IMR-90 (cell line): ENCODE results near the gene PI4KA. TPM values are rescaled to one million over a fixed set of nuclear protein-coding genes. Genes with fewer than 3 reads are reported as not detected.
"Not testable (repeated sequence)": the region's sequence is repeated elsewhere in the genome, so short reads cannot be mapped to it uniquely, and the experiment has no call there.

Experiments
- ATAC-seq: fragments of 200-7000 bp; cut with Tn5 transposase; 2 replicates; pipeline ENCODE4 v1.9.1; 2020; ENCODE audit warnings: low read depth, mild to moderate bottlenecking, moderate library complexity
- BruUV-seq: library from RNA; stranded (reverse); fragments of 400-500 nt; replicated peaks from 2 replicates; lab custom pipeline; 2021; lab: Mats Ljungman, UMichigan
- CTCF ChIA-PET: fragments of 300-600 bp; formaldehyde crosslinking; extraction: SDS; loops from one replicate; lab custom pipeline; 2021; ENCODE audit warnings: antibody characterized with exemption; lab: Yijun Ruan, JAX
- POLR2A ChIA-PET: fragments of 300-600 bp; sonication (Branson Sonifier 250); formaldehyde crosslinking; loops from one replicate; lab custom pipeline; 2022; ENCODE audit warnings: antibody characterized with exemption; ENCODE audit not compliant: unreplicated experiment; lab: Charles Lee
- DNase-seq: peaks from one replicate; pipeline ENCODE4 v3.0.0; 2013
- H2AFZ ChIP-seq: replicated peaks from 2 replicates; pipeline ENCODE3; 2013; ENCODE audit warnings: low read length, mild to moderate bottlenecking; ENCODE audit not compliant: poor library complexity
- H2AK5ac ChIP-seq: 2 replicates; pipeline ENCODE4 v1.6.1; 2013; ENCODE audit warnings: low read depth, low read length, inconsistent platforms
- H2AK9ac ChIP-seq: replicated peaks from 2 replicates; pipeline ENCODE3; 2013; ENCODE audit warnings: mild to moderate bottlenecking, low read depth, low read length, moderate library complexity; ENCODE audit not compliant: poor library complexity
- H2BK120ac ChIP-seq: 2 replicates; pipeline ENCODE4 v1.6.1; 2013; ENCODE audit warnings: low read depth, low read length, inconsistent platforms
- H2BK15ac ChIP-seq: 3 replicates; pipeline ENCODE4 v1.6.1; 2013; ENCODE audit warnings: low read depth, low read length, inconsistent platforms
- H2BK20ac ChIP-seq: 2 replicates; pipeline ENCODE4 v1.6.1; 2013; ENCODE audit warnings: low read depth, mild to moderate bottlenecking, inconsistent platforms, low read length, moderate library complexity
- H2BK5ac ChIP-seq: 2 replicates; pipeline ENCODE4 v1.6.1; 2013; ENCODE audit warnings: mild to moderate bottlenecking, low read depth, low read length, inconsistent platforms; ENCODE audit not compliant: poor library complexity, severe bottlenecking
- H3K14ac ChIP-seq: replicated peaks from 2 replicates; pipeline ENCODE4 v1.6.1; 2013; ENCODE audit warnings: low read depth, low read length, inconsistent platforms
- H3K18ac ChIP-seq: 2 replicates; pipeline ENCODE4 v1.6.1; 2013; ENCODE audit warnings: low read depth, low read length, control low read depth
- H3K23ac ChIP-seq: 2 replicates; pipeline ENCODE4 v1.6.1; 2013; ENCODE audit warnings: low read depth, low read length, inconsistent platforms
- H3K27ac ChIP-seq: 2 replicates; pipeline ENCODE4 v1.5.1; 2013; ENCODE audit warnings: mild to moderate bottlenecking, control low read depth, low read length; ENCODE audit not compliant: insufficient read depth
- H3K27me3 ChIP-seq: 2 replicates; pipeline ENCODE4 v1.6.1; 2013; ENCODE audit warnings: low read length; ENCODE audit not compliant: control insufficient read depth, insufficient read depth
- H3K36me3 ChIP-seq: 2 replicates; pipeline ENCODE4 v1.6.1; 2013; ENCODE audit warnings: low read length, mixed read lengths; ENCODE audit not compliant: control insufficient read depth, insufficient read depth
- H3K4ac ChIP-seq: 2 replicates; pipeline ENCODE4 v1.6.1; 2013; ENCODE audit warnings: low read depth, low read length, inconsistent platforms
- H3K4me1 ChIP-seq: 2 replicates; pipeline ENCODE4 v1.6.1; 2013; ENCODE audit warnings: low read length, mixed read lengths; ENCODE audit not compliant: control insufficient read depth, insufficient read depth
- H3K4me2 ChIP-seq: 2 replicates; pipeline ENCODE4 v1.6.1; 2013; ENCODE audit warnings: low read depth, mild to moderate bottlenecking, control low read depth, low read length, moderate library complexity
- H3K4me3 ChIP-seq: 2 replicates; pipeline ENCODE4 v1.5.1; 2013; ENCODE audit warnings: low read depth, mild to moderate bottlenecking, control low read depth, low read length, moderate library complexity; ENCODE audit not compliant: insufficient read depth
- H3K56ac ChIP-seq: 2 replicates; pipeline ENCODE4 v1.6.1; 2013; ENCODE audit warnings: low read length, inconsistent platforms; ENCODE audit not compliant: insufficient read depth; ENCODE audit errors: extremely low read depth
- H3K79me1 ChIP-seq, 2 experiments: 2 replicates each; pipeline ENCODE4 v1.6.1; 2013; ENCODE audit warnings: low read length in 2 of 2, inconsistent platforms in 1 of 2, low read depth in 1 of 2
- H3K9ac ChIP-seq: 2 replicates; pipeline ENCODE4 v1.6.1; 2013; ENCODE audit warnings: low read depth, low read length, control low read depth
- H3K9me1 ChIP-seq: 2 replicates; pipeline ENCODE4 v1.6.1; 2013; ENCODE audit warnings: low read length, inconsistent platforms; ENCODE audit not compliant: insufficient read depth
- H3K9me3 ChIP-seq: 2 replicates; pipeline ENCODE4 v1.6.1; 2013; ENCODE audit warnings: low read length; ENCODE audit not compliant: control insufficient read depth, insufficient read depth
- H4K20me1 ChIP-seq: 2 replicates; pipeline ENCODE4 v1.6.1; 2013; ENCODE audit warnings: low read length, inconsistent platforms; ENCODE audit not compliant: insufficient read depth
- H4K5ac ChIP-seq: 2 replicates; pipeline ENCODE4 v1.6.1; 2013; ENCODE audit warnings: mild to moderate bottlenecking, low read depth, low read length, control low read depth
- H4K8ac ChIP-seq, 2 experiments: 2 replicates each; pipeline ENCODE4 v1.6.1; 2013; ENCODE audit warnings: low read depth in 2 of 2, low read length in 2 of 2, control low read depth in 1 of 2, inconsistent platforms in 1 of 2
- H4K91ac ChIP-seq: 2 replicates; pipeline ENCODE4 v1.6.1; 2013; ENCODE audit warnings: low read depth, low read length, inconsistent platforms; ENCODE audit not compliant: insufficient read depth
- BHLHE40 ChIP-seq: fragments of 150-350 bp; IDR thresholded peaks from 2 replicates; pipeline ENCODE4 v1.6.1; 2016; ENCODE audit warnings: mild to moderate bottlenecking, low read depth, low read length
- CTCF ChIP-seq: conservative IDR thresholded peaks from 2 replicates; pipeline ENCODE4 v1.5.1; 2012; ENCODE audit warnings: mild to moderate bottlenecking, low read depth, low read length, improper control_type of control experiment
- MAZ ChIP-seq: IDR thresholded peaks from 2 replicates; pipeline ENCODE4 v1.6.1; 2012; ENCODE audit warnings: low read depth, mild to moderate bottlenecking, low read length, improper control_type of control experiment, moderate library complexity, borderline replicate concordance
- WGBS, 2 experiments: methylation state at CpG; one replicate each; pipeline versions ENCODE4 v1.1.5 to v1.1.7; 2013; ENCODE audit warnings: missing lambda C conversion rate in 2 of 2; ENCODE audit not compliant: insufficient read length in 1 of 2; ENCODE audit errors: extremely low coverage in 2 of 2; 5-methylcytosine and 5-hydroxymethylcytosine counted together
- dilution Hi-C: fragments of 300-500 bp; cut with HindIII; formaldehyde crosslinking; loops from one replicate; pipeline ENCODE4 v1.14.3; 2018; ENCODE audit warnings: low sequenced_read_pairs; ENCODE audit not compliant: unreplicated experiment
- in situ Hi-C: fragments of 300-500 bp; cut with MboI; formaldehyde crosslinking; loops from 3 replicates; pipeline ENCODE4 v1.14.3; 2019; ENCODE audit warnings: low sequenced_read_pairs, inconsistent platforms, mixed read lengths
- intact Hi-C: fragments of 100-400 bp; cut with micrococcal nuclease; formaldehyde crosslinking; loops from 2 replicates; pipeline ENCODE4 v1.10.0; 2022
- polyA plus RNA-seq, 3 experiments: library from polyadenylated mRNA; depleted of rRNA; stranded (reverse); fragments of >200 nt; gene quantifications; 2 replicates each; pipeline ENCODE4 v1.2.3, GENCODE V29; 2012; ENCODE audit warnings: low replicate concordance in 1 of 3
- total RNA-seq: library from RNA; depleted of rRNA; stranded (reverse); fragments of >200 nt; gene quantifications from 2 replicates; pipeline ENCODE4 v1.2.3, GENCODE V29; 2012

PI4KA gene
- total and polyA plus RNA-seq, 2 of the 4 experiments (the other 2 are of a cell fraction), result 16.8 to 35.5 TPM

- H3K4ac ChIP-seq, result no peak overlapping the region
- CTCF ChIA-PET, result interaction anchor here (1.4 kb wide), 1 partner anchor 13 kb away, joined by 3 read pairs; no protein-coding TSS in a partner anchor
- 0 out of 4 replicates have a peak, but pooled peaks cover 0 to 2% of the 10 kb centered on the region in 2 experiments for H3K79me1 ChIP-seq
- TF ChIP-seq CTCF (no peak), MAZ (no peak), BHLHE40 (no peak)
- in situ Hi-C loops (no loop called here), intact Hi-C loops (no loop called here), dilution Hi-C loops (no loop called here)
- no TSS peak for BruUV-seq
- ATAC-seq, result no peak
- no peak overlapping the region for H4K5ac ChIP-seq
- no peak overlapping the region for H2BK5ac ChIP-seq
- H3K27me3 ChIP-seq, result no peaks in the 10 kb centered on the region
- 0 out of 2 replicates have a peak, but pooled peaks cover 10% of the 10 kb centered on the region for H3K9me1 ChIP-seq
- H2BK120ac ChIP-seq, result no peak overlapping the region
- H3K4me3 ChIP-seq, result no peak overlapping the region
- no peak overlapping the region for H4K8ac ChIP-seq
- H3K9me3 ChIP-seq, result no peaks in the 10 kb centered on the region
- H2AK5ac ChIP-seq, result no peak overlapping the region
- no peak overlapping the region for H4K91ac ChIP-seq
- DNase-seq, result no peak
- POLR2A ChIA-PET, result no interaction called here
- no peak overlapping the region for H3K9ac ChIP-seq
- no peak overlapping the region for H3K23ac ChIP-seq
- peaks cover 7% of the 10 kb centered on the region for H3K4me1 ChIP-seq
- H2BK20ac ChIP-seq, result no peak overlapping the region
- no peak overlapping the region for H3K4me2 ChIP-seq
- no peak overlapping the region for H2AFZ ChIP-seq
- H3K14ac ChIP-seq, result no peak overlapping the region
- no peaks in the 10 kb centered on the region for H3K36me3 ChIP-seq
- H3K27ac ChIP-seq, result no peak overlapping the region
- no peak overlapping the region for H3K18ac ChIP-seq
- no peaks in the 10 kb centered on the region for H4K20me1 ChIP-seq
- 82% methylated on average over 4 of the region's 7 CpGs; no CpG with 5 or more reads in 1 of the 2 experiments for WGBS, 2 experiments
- no peak overlapping the region for H3K56ac ChIP-seq
- H2AK9ac ChIP-seq, result no peak overlapping the region
- H2BK15ac ChIP-seq, result no peak overlapping the region
Measured at GRCh38 chr22:20899827-20900423, 41.3 kb upstream of the PI4KA start.

- H4K20me1 ChIP-seq, H3K4ac ChIP-seq, H3K9me3 ChIP-seq, dilution Hi-C loops, BruUV-seq, in situ Hi-C loops, H2BK15ac ChIP-seq, H2BK20ac ChIP-seq, H2AFZ ChIP-seq, H3K23ac ChIP-seq, H3K14ac ChIP-seq, H2AK9ac ChIP-seq, H3K56ac ChIP-seq, H2BK5ac ChIP-seq, DNase-seq, H3K4me3 ChIP-seq, H3K9me1 ChIP-seq, H2AK5ac ChIP-seq, H4K5ac ChIP-seq, H4K91ac ChIP-seq, H2BK120ac ChIP-seq, H3K79me1 ChIP-seq, POLR2A ChIA-PET, ATAC-seq, H3K18ac ChIP-seq, H3K27ac ChIP-seq, H4K8ac ChIP-seq, H3K36me3 ChIP-seq, H3K4me2 ChIP-seq, H3K27me3 ChIP-seq, intact Hi-C loops, H3K4me1 ChIP-seq, H3K9ac ChIP-seq: not testable (repeated sequence)
- WGBS, 2 experiments, result no CpG with 5 or more reads among the region's 7 CpGs
- CTCF ChIA-PET, result interaction anchor here (1.0 to 1.1 kb wide), 2 partner anchors 12 to 19 kb away, joined by 3 to 4 read pairs; no protein-coding TSS in a partner anchor
Measured at GRCh38 chr22:20897737-20898136, 39.1 kb upstream of the PI4KA start.
